ENCODE measurements around the gene UBR4. TPM values are rescaled to one million over a fixed set of nuclear protein-coding genes. Genes with fewer than 3 reads are reported as not detected.

UBR4 gene
- total and polyA plus RNA-seq, 3 experiments from 2014 or later, result 27.4 to 112 (median 110) TPM

GRCh38 chr1:19213580-19213979 lies 3.5 kb upstream of the UBR4 start:
- Mint-ChIP-seq H3K36me3 (peaks cover 0 to 49% (median 2%) of the 10 kb centered on the region in 3 donors), H3K9me3 (no peaks in the 10 kb centered on the region), H3K27me3 (peaks cover 0 to 2% of the 10 kb centered on the region in 2 donors), H3K4me1 (peaks cover 44 to 62% (median 61%) of the 10 kb centered on the region in 3 donors), H3K27ac (peak overlapping the region in 7 of 8 donors; percentile 0 to 95 (median 7)), H3K4me3 (no peak overlapping the region)
- Histone ChIP-seq H3K27ac (ENCODE audit: low read depth, low read length) (no peak overlapping the region), H3K36me3 (ENCODE audit: insufficient read depth, low read length) (peaks cover 1% of the 10 kb centered on the region), H3K9me3 (ENCODE audit: low read length) (no peaks in the 10 kb centered on the region), H3K4me3 (ENCODE audit: low read length) (no peak overlapping the region), H3K27me3 (ENCODE audit: insufficient read depth, low read length, poor library complexity, severe bottlenecking) (no peaks in the 10 kb centered on the region), H3K4me1 (ENCODE audit: insufficient read depth, low read length) (peaks cover 29% of the 10 kb centered on the region)
- POLR2A ChIA-PET, result no interaction called here
- CTCF ChIA-PET, result interaction anchor here (0.9 kb wide), 1 partner anchor 27 kb away, joined by 4 read pairs; no protein-coding TSS in a partner anchor
- no peak for DNase-seq

- Mint-ChIP-seq H3K36me3 (peaks cover 0 to 37% (median 2%) of the 10 kb centered on the region in 3 donors), H3K9me3 (no peaks in the 10 kb centered on the region), H3K4me3 (no peak overlapping the region), H3K27me3 (peaks cover 0 to 2% of the 10 kb centered on the region in 2 donors), H3K4me1 (peaks cover 51 to 74% (median 73%) of the 10 kb centered on the region in 3 donors), H3K27ac (peak overlapping the region; percentile 62 to 99 (median 77))
- Histone ChIP-seq H3K4me1 (ENCODE audit: insufficient read depth, low read length) (peaks cover 41% of the 10 kb centered on the region), H3K9me3 (ENCODE audit: low read length) (no peaks in the 10 kb centered on the region), H3K27me3 (ENCODE audit: insufficient read depth, low read length, poor library complexity, severe bottlenecking) (no peaks in the 10 kb centered on the region), H3K27ac (ENCODE audit: low read depth, low read length) (no peak overlapping the region), H3K36me3 (ENCODE audit: insufficient read depth, low read length) (no peaks in the 10 kb centered on the region), H3K4me3 (ENCODE audit: low read length) (no peak overlapping the region)
- ChIA-PET CTCF (no interaction called here), POLR2A (no interaction called here)
- DNase-seq, result no peak
These were observed 2.1 kb upstream of the UBR4 start for GRCh38 chr1:19212167-19212566.

GRCh38 chr1:19210772-19211549 lies 895 bp upstream of the UBR4 start:
- CTCF ChIA-PET, result interaction anchor here (1.1 to 1.5 kb wide), 2 partner anchors 9 to 41 kb away, joined by 3 to 4 read pairs; partner anchors contain the start of genes EMC1 and MRTO4
- Mint-ChIP-seq H3K9me3 (no peaks in the 10 kb centered on the region), H3K27me3 (peaks cover 0 to 2% of the 10 kb centered on the region in 2 donors), H3K27ac (peak overlapping the region; percentile 95 to 100 (median 99)), H3K4me1 (peaks cover 59 to 85% (median 83%) of the 10 kb centered on the region in 3 donors), H3K4me3 (peak overlapping the region; percentile 90 to 100 (median 93)), H3K36me3 (peaks cover 0 to 35% (median 8%) of the 10 kb centered on the region in 3 donors)
- Histone ChIP-seq H3K9me3 (ENCODE audit: low read length) (no peaks in the 10 kb centered on the region), H3K36me3 (ENCODE audit: insufficient read depth, low read length) (no peaks in the 10 kb centered on the region), H3K27me3 (ENCODE audit: insufficient read depth, low read length, poor library complexity, severe bottlenecking) (no peaks in the 10 kb centered on the region), H3K4me3 (ENCODE audit: low read length) (peak overlapping the region; percentile 78), H3K4me1 (ENCODE audit: insufficient read depth, low read length) (peaks cover 50% of the 10 kb centered on the region), H3K27ac (ENCODE audit: low read depth, low read length) (peak overlapping the region; percentile 89)
- DNase-seq, result no peak
- POLR2A ChIA-PET, result no interaction called here

- peaks cover 50% of the 10 kb centered on the region for H3K4me1 ChIP-seq (ENCODE audit: insufficient read depth, low read length)
- H3K27me3 ChIP-seq (ENCODE audit: insufficient read depth, low read length, poor library complexity, severe bottlenecking), result no peaks in the 10 kb centered on the region
- CTCF ChIA-PET, result no interaction called here
- Mint-ChIP-seq H3K9me3 (no peaks in the 10 kb centered on the region), H3K4me3 (peak overlapping the region; percentile 90 to 100 (median 93)), H3K36me3 (peaks cover 0 to 37% (median 9%) of the 10 kb centered on the region in 3 donors), H3K27me3 (peaks cover 0 to 2% of the 10 kb centered on the region in 2 donors), H3K4me1 (peaks cover 71 to 93% (median 91%) of the 10 kb centered on the region in 3 donors), H3K27ac (peak overlapping the region; percentile 89 to 99 (median 96))
- H3K9me3 ChIP-seq (ENCODE audit: low read length), result no peaks in the 10 kb centered on the region
- H3K27ac ChIP-seq (ENCODE audit: low read depth, low read length), result peak overlapping the region; percentile 89
- POLR2A ChIA-PET, result no interaction called here
- H3K4me3 ChIP-seq (ENCODE audit: low read length), result peak overlapping the region; percentile 78
- no peaks in the 10 kb centered on the region for H3K36me3 ChIP-seq (ENCODE audit: insufficient read depth, low read length)
- DNase-seq, result peak in 2 of 5 donors; percentile 14 to 32
These were observed 552 bp downstream of the UBR4 start for GRCh38 chr1:19209439-19209989.

- Histone ChIP-seq H3K9me3 (ENCODE audit: low read length) (no peaks in the 10 kb centered on the region), H3K4me3 (ENCODE audit: low read length) (peak overlapping the region; percentile 78), H3K27ac (ENCODE audit: low read depth, low read length) (peak overlapping the region; percentile 89), H3K4me1 (ENCODE audit: insufficient read depth, low read length) (peaks cover 50% of the 10 kb centered on the region), H3K27me3 (ENCODE audit: insufficient read depth, low read length, poor library complexity, severe bottlenecking) (no peaks in the 10 kb centered on the region), H3K36me3 (ENCODE audit: insufficient read depth, low read length) (no peaks in the 10 kb centered on the region)
- peaks cover 0 to 34% (median 9%) of the 10 kb centered on the region in 3 donors for H3K36me3 Mint-ChIP-seq
- no peaks in the 10 kb centered on the region for H3K9me3 Mint-ChIP-seq
- ChIA-PET CTCF (no interaction called here), POLR2A (interaction anchor here (1.1 kb wide), 1 partner anchor 10 kb away, joined by 4 read pairs; no protein-coding TSS in a partner anchor)
- peak overlapping the region; percentile 90 to 100 (median 93) for H3K4me3 Mint-ChIP-seq
- H3K27me3 Mint-ChIP-seq, result peaks cover 0 to 2% of the 10 kb centered on the region in 2 donors
- DNase-seq, result no peak
- H3K27ac Mint-ChIP-seq, result peak overlapping the region; percentile 89 to 99 (median 96)
- H3K4me1 Mint-ChIP-seq, result peaks cover 73 to 93% (median 90%) of the 10 kb centered on the region in 3 donors
These were observed 1.2 kb downstream of the UBR4 start for GRCh38 chr1:19208710-19209438.

- no peaks in the 10 kb centered on the region for H3K27me3 ChIP-seq (ENCODE audit: insufficient read depth, low read length, poor library complexity, severe bottlenecking)
- H3K36me3 ChIP-seq (ENCODE audit: insufficient read depth, low read length), result no peaks in the 10 kb centered on the region
- H3K9me3 ChIP-seq (ENCODE audit: low read length), result no peaks in the 10 kb centered on the region
- H3K27me3 Mint-ChIP-seq, result peaks cover 0 to 2% of the 10 kb centered on the region in 2 donors
- peaks cover 0 to 34% (median 7%) of the 10 kb centered on the region in 3 donors for H3K36me3 Mint-ChIP-seq
- no peaks in the 10 kb centered on the region for H3K9me3 Mint-ChIP-seq
- peak overlapping the region in 4 of 8 donors; percentile 5 to 25 (median 16) for H3K27ac Mint-ChIP-seq
- H3K4me1 ChIP-seq (ENCODE audit: insufficient read depth, low read length), result peaks cover 49% of the 10 kb centered on the region
- H3K4me3 ChIP-seq (ENCODE audit: low read length), result no peak overlapping the region
- H3K27ac ChIP-seq (ENCODE audit: low read depth, low read length), result no peak overlapping the region
- DNase-seq, result no peak
- ChIA-PET POLR2A (interaction anchor here (0.7 kb wide), 1 partner anchor 132 kb away, joined by 3 read pairs; no protein-coding TSS in a partner anchor), CTCF (no interaction called here)
- H3K4me1 Mint-ChIP-seq, result peaks cover 77 to 91% (median 85%) of the 10 kb centered on the region in 3 donors
- peak overlapping the region in 6 of 7 donors; percentile 4 to 70 (median 19) for H3K4me3 Mint-ChIP-seq
These were observed 3.1 kb downstream of the UBR4 start for GRCh38 chr1:19206947-19207346.

GRCh38 chr1:19205845-19206244 lies 4.2 kb downstream of the UBR4 start:
- Mint-ChIP-seq H3K27me3 (peaks cover 0 to 2% of the 10 kb centered on the region in 2 donors), H3K9me3 (no peaks in the 10 kb centered on the region), H3K27ac (peak overlapping the region in 3 of 8 donors; percentile 9 to 33 (median 23)), H3K4me3 (peak overlapping the region in 1 of 7 donors; percentile 12), H3K4me1 (peaks cover 71 to 91% (median 77%) of the 10 kb centered on the region in 3 donors), H3K36me3 (peaks cover 0 to 43% (median 10%) of the 10 kb centered on the region in 3 donors)
- H3K4me3 ChIP-seq (ENCODE audit: low read length), result no peak overlapping the region
- peaks cover 8% of the 10 kb centered on the region for H3K36me3 ChIP-seq (ENCODE audit: insufficient read depth, low read length)
- no peak overlapping the region for H3K27ac ChIP-seq (ENCODE audit: low read depth, low read length)
- H3K27me3 ChIP-seq (ENCODE audit: insufficient read depth, low read length, poor library complexity, severe bottlenecking), result no peaks in the 10 kb centered on the region
- peaks cover 38% of the 10 kb centered on the region for H3K4me1 ChIP-seq (ENCODE audit: insufficient read depth, low read length)
- H3K9me3 ChIP-seq (ENCODE audit: low read length), result no peaks in the 10 kb centered on the region
- ChIA-PET POLR2A (no interaction called here), CTCF (no interaction called here)
- DNase-seq, result no peak
